NCI-H446 treated with DMSO at 0.1 percent for 48 hours (cell line): ENCODE results near the gene ARRDC5.
"Not testable (repeated sequence)": the region's sequence is repeated elsewhere in the genome, so short reads cannot be mapped to it uniquely, and the experiment has no call there.

Experiments
- DNase-seq: peaks from one replicate; lab custom pipeline; 2025; lab: John Stamatoyannopoulos, UW

The ARRDC5 gene

GRCh38 chr19:4868286-4868834 lies 34.3 kb downstream of the ARRDC5 start:
- DNase-seq = no peak

GRCh38 chr19:4867534-4868285 lies 35.0 kb downstream of the ARRDC5 start, which contains the start of gene PLIN3:
PLIN3 (minus strand) TSS chr19:4867667; CDS start chr19:4861394, 6,273 bp downstream.
- DNase-seq = peak; percentile 65

DNA sequence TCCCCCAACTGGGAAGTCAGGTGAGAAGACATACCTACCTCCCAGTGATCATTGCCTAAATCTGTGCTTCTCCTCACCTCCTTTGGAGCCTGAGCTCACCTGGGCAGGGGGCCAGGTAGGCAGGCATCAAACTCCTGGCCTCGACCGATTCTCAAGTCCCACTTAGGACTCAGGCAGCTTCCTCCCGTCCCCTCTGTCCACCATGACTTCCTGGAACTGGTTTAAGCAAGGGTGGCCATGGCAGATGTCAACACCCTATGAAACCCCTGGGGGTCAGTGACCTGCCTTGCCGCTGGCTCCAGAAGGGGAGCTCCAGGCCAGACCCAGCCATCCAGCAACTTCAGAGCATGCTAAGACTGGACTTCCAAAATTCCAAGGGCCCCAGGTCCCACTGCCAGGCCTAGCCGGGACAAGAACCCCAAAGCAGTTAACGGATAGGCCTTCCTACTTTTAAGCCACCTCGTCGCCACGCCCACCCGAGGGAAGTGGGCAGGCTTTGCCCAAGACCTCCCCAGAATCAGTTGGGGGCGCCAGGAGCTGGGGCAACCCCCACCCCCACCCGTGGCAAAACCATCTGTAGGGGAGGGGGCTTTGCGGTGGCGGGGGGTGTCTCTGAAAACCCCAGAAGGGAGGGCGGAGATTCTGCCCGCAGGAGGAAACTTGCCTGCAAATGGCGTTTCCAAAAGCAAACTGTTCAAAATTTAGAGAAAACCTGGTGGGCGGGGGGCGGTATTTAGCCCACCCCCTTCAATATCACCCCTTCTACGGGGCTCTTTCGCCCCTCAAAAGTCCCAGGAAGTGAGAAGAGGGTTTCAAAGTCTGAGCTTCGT lies 35.9 kb downstream of the ARRDC5 start:
- DNase-seq = no peak

DNA sequence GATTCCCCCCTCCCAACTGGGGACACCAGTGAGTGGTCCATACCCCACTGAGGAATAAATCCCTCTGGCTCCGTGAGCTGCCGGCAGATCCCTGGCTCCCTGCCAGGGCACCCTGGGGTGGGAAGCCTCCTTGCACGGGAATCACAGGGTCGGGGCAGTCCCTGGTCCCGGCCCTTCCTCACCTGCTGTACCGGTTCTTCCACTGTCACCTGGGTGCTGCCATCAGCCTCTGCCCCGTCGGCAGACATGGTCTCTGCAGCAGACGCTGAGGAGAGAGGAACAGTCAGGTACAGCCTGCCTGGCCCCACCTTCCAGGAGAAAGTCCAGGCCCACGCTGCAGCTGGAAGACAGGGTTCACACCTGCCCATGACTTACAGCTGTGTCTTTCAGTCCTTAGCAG lies 41.5 kb downstream of the ARRDC5 start:
- DNase-seq = no peak

DNA sequence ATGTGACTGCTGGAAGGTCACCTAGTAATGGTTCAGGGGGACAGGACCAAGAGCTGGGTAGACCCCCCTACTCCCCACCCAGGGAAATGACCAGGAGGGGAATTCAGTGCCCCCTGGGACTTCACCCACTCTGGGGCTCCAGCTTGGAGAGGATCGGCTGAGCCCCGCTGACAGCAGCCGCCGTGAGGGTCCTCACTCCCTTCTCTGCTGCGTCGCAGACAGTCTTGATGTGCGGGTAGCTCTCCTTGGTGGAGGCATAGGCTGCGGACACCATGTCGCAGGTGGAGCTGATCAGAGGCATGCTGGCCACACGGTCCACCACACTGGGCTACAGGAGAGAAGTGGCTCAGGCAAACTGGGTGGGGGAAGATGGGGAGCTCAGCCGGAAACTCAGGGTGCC lies 43.0 kb downstream of the ARRDC5 start:
- no peak for DNase-seq

DNA sequence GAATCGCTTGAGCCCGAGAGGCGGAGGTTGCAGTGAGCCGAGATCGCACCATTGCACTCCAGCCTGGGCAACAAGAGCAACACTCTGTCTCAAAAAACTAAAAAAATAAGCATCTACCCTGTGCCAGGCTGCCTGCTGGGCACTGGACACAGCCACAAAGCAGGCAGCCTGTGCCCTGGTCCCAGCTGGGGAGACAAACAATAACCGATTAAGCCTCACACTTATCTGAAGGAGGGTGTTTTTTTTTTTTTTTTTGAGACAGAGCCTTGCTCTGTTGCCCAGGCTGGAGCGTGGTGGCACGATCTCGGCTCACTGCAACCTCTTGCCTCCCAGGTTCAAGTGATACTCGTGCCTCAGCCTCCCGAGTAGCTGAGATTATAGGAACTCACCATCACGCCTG lies 46.2 kb downstream of the ARRDC5 start:
- DNase-seq = not testable (repeated sequence)

DNA sequence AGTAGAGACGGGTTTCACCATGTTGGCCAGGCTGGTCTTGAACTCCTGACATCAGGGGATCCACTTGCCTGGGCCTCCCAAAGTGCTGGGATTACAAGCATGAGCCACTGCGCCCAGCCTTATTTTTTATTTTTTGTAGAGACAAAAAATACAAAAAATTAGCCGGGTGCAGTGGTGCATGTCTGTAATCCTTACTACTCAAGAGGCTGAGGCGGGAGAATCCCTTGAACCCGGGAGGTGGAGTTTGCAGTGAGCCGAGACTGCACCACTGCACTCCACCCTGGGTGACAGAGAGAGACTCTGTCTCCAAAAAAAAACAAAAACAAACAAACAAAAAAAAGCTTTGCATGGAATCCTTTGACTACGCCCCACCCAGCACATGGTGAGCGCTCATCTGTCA lies 49.2 kb downstream of the ARRDC5 start:
- not testable (repeated sequence) for DNase-seq

DNA sequence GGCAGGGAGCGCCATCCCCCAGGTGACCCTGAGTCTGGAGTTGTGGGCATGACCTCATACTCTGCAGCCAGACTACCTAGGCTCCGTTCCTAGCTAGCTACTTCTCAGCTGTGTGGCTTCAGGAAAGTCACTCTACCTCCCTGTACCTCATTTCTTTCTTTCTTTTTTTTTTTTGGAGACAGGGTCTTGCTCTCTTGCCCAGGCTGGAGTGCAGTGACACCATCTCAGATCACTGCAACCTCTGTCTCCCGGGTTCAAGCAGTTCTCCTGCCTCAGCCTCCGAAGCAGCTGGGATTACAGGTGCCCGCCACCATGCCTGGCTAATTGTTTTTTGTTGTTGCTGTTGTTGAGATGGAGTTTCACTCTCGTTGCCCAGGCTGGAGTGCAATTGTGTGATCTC lies 50.2 kb downstream of the ARRDC5 start:
- DNase-seq = no peak

GRCh38 chr19:4851551-4852290 lies 51.0 kb downstream of the ARRDC5 start:
- DNase-seq = no peak

DNA sequence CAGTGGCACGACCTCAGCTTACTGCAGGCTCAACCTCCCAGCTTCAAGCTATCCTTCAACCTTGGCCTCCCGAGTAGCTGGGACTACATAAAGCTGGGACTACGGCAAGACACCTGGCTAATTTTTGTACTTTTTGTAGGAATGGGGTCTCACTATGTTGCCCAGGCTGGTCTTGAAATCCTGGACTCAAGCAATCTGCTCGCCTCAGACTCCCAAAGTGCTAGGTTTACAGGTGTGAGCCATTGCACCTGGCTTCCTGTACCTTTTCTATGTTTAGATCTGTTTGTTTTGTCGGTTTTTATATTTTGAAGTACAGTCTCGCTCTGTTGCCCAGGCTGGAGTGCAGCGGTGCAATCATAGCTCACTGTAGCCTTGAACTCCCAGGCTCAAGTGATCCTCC lies 53.7 kb downstream of the ARRDC5 start:
- no peak for DNase-seq

DNA sequence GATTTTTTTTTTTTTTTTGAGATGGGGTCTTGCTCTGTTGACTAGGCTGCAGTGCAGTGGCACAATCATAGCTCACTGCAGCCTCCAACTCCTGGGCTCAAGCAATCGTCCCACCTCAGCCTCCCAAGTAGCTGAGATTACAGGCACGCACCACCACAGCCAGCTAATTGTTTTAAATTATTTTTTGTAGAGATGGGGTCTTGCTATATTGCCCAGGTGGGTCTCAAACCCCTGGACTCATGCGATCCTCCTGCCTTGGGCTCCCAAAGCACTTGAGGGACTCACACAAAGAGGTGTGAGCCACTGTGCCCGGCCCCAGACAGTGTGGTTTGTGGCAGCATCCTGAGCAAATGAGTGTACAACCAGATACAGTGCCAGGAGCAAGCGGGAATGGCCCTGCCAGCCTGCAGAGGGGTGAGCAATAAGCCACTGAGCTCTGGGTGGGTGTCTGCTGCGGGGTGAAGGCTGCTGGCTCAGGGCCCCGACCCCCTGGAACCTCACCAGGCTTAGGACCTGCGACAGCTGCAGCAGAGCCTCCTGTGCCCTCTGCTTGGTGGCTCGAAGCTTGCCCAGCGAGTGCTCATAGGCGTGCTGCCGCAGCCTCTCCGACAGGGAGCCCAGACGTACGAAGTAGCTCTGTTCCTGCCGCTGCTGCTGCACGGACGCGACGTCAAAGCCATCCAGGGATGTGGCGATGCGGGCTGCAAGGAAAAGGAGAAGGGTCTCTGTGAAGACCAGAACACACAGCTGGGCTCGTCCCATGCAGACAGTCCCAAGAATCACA lies 55.3 kb downstream of the ARRDC5 start:
- no peak for DNase-seq

DNA sequence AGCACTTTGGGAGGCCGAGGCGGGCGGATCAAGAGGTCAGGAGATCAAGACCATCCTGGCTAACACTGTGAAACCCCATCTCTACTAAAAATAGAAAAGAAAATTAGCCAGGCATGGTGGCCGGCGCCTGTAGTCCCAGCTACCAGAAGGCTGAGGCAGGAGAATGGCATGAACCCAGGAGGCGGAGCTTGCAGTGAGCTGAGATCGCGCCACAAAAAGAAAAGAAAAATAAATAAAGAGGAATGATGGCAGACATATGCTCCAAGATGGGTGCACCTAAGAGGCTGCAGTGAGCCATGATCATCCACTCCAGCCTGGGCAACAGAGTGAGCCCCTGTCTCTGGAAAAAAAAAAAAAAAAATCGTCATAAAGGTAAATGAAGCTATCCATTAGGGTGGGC lies 56.7 kb downstream of the ARRDC5 start:
- DNase-seq = not testable (repeated sequence)

DNA sequence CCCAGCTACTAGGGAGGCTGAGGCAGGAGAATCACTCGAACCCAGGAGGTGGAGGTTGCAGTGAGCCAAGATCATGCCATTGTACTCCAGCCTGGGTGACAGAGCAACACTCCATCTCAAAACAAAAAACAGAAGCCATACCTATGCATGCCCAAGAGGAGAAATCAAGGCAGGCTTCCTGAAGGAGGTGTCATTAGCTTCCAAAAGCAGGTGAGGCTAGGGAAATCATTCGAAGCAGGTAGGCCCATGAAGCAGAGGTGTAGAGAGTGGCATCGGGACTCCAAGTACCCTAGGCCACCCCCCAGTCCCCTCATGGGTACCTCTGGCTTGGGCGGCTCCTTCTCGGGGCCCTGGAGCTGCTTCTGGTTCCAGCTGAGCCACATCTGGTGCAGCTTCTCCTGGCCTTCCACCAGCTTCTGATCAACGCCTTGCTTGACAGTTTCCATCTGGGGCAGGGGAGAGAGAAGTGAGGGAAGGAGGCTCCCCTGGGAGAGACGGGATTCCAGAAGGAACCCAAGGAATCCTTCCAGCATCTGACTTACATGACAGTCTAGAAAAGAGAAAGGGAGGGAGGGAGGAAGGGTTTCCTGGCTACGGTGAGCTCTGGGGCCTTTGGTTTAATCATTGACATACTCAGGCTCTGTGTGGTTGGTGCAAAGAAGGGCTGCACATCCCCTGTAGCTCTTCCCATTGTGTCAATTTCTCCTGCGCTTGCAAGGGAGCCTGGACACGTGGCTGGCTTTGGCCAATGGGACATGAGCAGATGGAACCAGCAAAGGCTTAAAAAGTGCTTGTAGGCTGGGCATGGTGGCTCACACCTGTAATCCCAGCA lies 58.1 kb downstream of the ARRDC5 start:
- no peak for DNase-seq

DNA sequence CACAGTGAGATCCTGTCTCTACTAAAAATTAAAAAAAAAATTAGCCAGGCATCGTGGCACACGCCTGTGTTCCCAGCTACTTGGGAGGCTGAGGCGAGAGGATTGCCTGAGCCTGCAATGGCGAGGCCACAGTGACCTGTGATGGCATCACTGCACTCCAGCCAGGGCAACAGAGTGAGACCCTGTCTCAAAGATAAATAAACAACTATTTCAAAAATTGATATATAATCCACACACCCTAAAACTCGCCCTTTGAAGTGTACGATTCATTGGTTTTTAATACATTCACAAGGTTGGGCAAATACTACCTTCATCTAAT lies 59.1 kb downstream of the ARRDC5 start:
- DNase-seq = no peak
